Measurements from ENCODE around the gene CYP26B1.

Gene CYP26B1

DNA sequence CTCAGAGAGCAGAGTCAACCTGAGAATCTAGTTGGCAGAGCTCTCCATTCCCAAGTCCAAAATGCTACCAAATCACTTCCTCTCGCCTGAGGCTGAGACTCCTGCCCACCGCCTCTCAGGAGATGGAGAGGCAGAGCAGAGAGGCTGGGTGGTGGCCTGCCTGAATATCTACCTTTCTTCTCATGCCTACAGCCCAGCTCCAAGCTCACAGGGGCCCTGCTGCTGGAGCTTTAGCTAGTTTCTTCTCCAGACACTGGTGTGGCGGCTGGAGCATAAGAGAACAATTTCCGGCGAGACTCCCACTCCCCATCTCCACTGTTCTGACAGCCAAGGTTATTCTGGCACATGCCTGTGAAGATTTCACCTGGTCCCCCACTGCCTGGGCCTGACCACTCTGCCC is 8.1 kb upstream of the CYP26B1 start:
- TF ChIP-seq, protein P1, sequence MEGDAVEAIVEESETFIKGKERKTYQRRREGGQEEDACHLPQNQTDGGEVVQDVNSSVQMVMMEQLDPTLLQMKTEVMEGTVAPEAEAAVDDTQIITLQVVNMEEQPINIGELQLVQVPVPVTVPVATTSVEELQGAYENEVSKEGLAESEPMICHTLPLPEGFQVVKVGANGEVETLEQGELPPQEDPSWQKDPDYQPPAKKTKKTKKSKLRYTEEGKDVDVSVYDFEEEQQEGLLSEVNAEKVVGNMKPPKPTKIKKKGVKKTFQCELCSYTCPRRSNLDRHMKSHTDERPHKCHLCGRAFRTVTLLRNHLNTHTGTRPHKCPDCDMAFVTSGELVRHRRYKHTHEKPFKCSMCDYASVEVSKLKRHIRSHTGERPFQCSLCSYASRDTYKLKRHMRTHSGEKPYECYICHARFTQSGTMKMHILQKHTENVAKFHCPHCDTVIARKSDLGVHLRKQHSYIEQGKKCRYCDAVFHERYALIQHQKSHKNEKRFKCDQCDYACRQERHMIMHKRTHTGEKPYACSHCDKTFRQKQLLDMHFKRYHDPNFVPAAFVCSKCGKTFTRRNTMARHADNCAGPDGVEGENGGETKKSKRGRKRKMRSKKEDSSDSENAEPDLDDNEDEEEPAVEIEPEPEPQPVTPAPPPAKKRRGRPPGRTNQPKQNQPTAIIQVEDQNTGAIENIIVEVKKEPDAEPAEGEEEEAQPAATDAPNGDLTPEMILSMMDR (IDR thresholded peaks at IDR 0.05; ENCODE audit: low read depth, low read length): no peak
- no peak for DNase-seq (ENCODE audit: extremely low read depth, low read depth)

DNA sequence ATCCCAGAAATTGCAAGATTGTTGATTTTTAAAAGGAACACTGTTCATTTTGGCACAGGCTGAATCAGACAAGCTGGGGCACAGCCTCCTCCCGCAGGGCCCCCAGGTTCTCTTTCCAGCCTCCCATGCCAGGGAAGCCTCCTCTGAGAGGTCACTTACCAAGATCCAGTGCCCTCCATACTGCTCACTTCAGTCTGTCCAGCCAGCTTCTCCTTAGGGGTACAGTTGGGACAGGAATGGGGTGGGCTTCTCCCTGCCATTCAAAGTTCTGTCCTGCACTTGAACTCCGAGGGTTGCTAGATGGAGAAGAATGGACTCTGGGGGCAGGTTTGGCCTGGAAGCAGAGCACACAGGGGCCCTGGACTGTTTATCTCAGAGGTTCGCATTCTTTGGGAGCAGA is 7.5 kb upstream of the CYP26B1 start:
- no peak for DNase-seq (ENCODE audit: extremely low read depth, low read depth)

DNA sequence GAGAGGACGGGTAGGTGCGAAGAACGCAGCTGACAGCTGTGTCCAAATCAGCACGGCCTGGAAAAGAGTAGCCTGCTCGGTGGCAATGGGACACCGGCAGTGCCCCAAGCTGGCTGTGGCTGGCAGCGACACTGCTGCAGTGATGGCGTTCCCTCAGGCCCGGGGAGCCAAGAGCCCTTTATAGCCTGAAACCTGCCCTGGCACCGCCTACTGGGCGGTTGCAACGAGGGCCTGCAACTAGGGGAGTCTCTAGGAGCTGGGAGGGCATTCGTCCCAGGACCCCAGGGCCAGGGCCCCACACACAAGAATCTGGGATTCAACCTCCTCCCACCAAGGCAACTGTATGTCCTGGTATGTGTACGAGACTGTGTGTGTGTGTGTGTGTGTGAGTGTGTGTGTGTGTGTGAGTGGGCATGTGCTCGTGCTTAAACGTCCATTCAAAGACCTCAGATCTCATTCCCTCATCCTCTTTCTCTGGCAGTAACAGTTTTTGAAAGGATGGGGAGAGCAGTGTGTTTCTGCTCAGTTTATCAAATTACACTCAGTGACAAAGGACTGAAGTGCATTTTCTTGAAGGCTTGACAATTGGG is 6.8 kb upstream of the CYP26B1 start:
- no peak for DNase-seq (ENCODE audit: extremely low read depth, low read depth)
- TF ChIP-seq, protein P1 (IDR thresholded peaks at IDR 0.05; ENCODE audit: low read depth, low read length): no peak

More for the DNA sequence above, 7.5 kb upstream of the CYP26B1 start:
- TF ChIP-seq, protein P1 (IDR thresholded peaks at IDR 0.05; ENCODE audit: low read depth, low read length): no peak

DNA sequence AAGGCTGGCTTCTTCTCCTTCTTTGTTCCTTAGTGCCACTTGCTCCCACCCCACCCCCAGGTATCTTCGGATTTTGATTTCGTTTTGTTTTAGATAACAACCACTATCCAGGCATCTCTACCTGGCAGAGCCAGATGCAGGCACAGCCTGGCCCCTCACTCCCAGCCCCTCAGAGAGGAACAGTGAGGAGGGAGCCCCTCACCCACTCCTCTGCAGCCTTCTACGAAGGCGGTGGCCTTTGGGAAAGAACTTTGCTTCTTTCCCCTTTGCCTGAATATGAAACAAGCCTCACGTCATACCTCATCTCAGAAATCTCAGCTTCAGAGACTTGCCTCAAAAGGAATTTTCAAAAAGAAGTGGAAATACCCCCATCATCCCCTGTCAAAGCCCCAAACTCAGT is 6.3 kb upstream of the CYP26B1 start:
- TF ChIP-seq, protein P1 (IDR thresholded peaks at IDR 0.05; ENCODE audit: low read depth, low read length): no peak

DNA sequence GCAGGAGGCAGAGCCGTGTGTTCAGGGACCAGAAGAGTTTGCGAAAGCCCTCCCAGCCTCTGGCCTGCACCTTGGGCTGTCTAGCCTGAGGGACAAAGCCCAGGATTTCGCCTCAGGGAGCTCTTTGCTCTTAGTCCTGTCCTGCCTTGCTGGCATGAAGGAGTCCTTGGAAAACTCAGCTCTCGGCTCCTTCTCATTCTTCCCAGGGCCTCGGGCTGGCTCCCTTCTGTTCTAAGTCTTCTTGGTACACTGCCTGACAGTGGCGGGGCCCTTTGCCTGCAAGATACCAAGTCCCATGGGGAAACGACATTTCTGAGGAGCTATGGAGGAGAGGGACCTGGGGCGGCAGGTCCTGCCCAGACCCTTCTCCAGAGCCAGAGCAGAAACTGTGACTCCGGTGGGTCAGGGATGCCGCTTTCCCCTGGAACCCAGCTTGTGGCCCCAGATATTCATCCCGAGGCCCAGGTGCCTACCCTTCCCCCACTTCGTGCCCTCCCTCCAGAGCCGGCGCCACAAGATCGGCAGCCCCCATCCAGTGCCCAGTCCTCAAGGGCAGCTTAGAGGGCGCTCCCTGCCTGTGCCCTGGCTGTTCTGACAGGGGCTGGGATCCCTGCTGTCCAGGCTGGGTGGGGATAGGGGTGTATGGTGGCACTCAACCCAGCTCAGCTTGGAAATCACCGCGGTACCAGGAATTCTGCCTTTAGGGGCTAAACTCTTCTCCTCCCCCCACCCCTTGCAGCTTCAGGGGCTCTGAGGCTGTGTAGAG is 5.5 kb upstream of the CYP26B1 start:
- DNase-seq (ENCODE audit: extremely low read depth, low read depth): no peak
- TF ChIP-seq, protein P1 (IDR thresholded peaks at IDR 0.05; ENCODE audit: low read depth, low read length): no peak

More for the DNA sequence above, 6.3 kb upstream of the CYP26B1 start:
- no peak for DNase-seq (ENCODE audit: extremely low read depth, low read depth)

DNA sequence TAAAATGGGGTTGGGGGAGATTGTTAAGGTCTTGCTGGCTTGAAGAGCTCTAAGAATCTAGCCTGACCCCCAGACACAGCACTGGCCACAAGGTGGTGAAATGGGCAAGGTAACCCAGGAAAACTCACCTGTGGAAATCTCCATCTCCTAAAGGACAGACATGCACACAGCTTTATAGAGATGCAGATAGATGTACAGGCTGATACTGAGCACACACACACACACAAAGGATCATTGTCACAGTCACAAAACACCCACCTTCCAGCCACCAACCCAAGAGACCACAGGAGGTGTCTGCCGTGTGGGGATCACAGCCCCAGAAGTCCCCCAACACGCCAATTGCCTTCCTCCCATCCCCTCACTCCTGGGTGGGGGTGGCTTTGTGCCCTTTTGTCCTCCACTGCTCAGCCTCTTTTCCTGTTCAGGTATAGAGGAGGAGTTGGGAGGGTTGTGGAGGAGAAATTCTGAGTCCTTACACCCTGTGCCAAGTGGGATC is 3.2 kb upstream of the CYP26B1 start:
- DNase-seq (ENCODE audit: extremely low read depth, low read depth): no peak
- TF ChIP-seq, protein P1 (IDR thresholded peaks at IDR 0.05; ENCODE audit: low read depth, low read length): no peak

DNA sequence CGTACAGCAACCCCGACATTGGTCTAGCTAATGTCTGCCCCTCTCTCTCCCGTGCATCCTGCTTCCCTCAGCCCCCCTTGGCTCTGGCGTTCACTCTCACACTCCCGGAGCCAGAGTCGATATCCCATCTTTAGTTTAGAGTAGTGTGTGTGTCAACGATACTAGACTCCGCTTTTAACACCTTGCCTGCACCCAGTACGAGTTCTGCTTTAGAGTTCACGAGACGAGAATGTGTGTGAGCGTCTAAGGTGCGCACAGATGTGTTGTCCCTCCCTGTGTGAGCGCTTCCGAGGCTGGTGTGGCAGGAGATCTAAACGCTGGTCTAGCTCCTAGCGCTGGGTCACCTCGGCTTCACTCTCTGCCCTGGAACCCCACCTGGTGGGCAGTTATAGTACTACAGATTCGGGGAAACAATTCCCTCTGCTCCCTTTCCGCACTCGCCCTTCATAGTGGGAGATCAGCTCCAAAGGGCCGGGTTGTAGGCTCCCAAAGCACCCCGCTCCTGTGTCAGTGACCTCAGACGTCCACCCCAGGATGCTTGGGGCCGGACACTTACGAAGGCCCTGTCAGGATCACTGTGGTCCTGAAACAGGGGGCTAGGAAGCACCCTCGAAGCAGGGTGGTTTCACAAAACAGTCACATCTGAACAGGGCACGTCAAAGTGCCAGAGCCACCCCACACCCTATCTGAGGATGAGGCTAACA is 2.6 kb upstream of the CYP26B1 start:
- peak; percentile 36 for DNase-seq (ENCODE audit: extremely low read depth, low read depth)
- TF ChIP-seq, protein P1 (IDR thresholded peaks at IDR 0.05; ENCODE audit: low read depth, low read length): peak; percentile 78
